ENCODE measurements around the gene METRN.

- TF ChIP-seq POLR2A (IDR thresholded peaks at IDR 0.05) (no peak), CTCF (IDR thresholded peaks at IDR 0.05 in 8 of 11, conservative IDR thresholded peaks at IDR 0.05 in 3 of 11) (no peak)
These were observed 10.9 kb upstream of the METRN start for GRCh38 chr16:704047-704446.

Measured in spleen (tissue), 7 donors.